ENCODE results near the gene CLDN15. TPM values are rescaled to one million over a fixed set of nuclear protein-coding genes. Genes with fewer than 3 reads are reported as not detected.

Gene CLDN15
- total RNA-seq, 1 experiment from 2014 or later: 6.5 TPM

DNA sequence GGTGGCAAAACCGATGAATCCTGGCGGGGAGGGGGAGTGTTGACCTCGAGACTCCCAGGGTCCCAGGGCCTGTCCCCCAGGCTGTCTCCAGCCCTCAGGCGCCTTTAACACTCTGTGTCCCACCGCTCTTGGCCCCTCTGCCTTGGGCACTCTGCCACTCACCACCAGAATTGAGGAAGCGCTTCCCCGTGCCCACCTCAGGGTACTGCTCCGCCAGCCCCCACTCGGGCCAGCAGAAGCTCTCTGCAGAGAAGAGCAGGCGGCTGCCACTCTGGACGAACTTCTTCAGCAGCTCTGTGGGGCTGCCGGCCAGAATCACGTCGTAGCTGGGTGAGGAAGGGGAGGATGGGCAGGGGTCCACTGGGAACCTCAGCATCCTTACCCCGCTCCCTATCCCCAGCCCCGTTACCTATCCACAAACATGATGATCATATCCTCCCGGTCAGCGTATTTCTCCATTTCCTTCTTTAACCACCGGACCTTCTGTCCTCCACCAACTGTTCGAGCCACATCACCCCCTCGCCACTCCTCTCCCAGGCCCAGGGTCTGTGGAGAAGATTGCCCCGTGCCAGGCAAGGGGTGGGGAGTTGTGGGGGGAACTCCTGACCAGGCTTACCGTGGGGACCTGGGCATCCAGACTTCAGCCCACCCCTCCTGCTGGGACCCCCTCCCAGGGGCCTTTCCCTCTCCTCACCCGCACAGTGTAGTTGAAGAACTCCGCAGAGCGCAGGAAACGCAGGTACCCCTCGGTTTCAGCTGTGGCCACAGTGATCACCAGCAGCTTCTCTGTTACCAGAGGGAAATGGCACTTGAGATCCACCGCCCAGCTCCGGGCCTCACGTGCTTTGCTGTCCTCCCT is 21.4 kb downstream of the CLDN15 start:
- POLR2A ChIA-PET: interaction anchor here (1.1 to 1.6 kb wide), 3 partner anchors 15 to 147 kb away, joined by 3 to 4 read pairs (median 3); partner anchors contain the start of genes COL26A1 and MOGAT3
- no peaks in the 10 kb centered on the region; the same call in 1 of the 2 replicates for H3K36me3 Mint-ChIP-seq
- TF ChIP-seq ATF3 (CRISPR knock-in tag; conservative IDR thresholded peaks at IDR 0.05): no peak
- no peak for TF ChIP-seq USF1 (CRISPR knock-in tag; IDR thresholded peaks at IDR 0.05)
- TF ChIP-seq FOXK1 (CRISPR knock-in tag; IDR thresholded peaks at IDR 0.05): no peak
- no peak for TF ChIP-seq TP53 (CRISPR knock-in tag; IDR thresholded peaks at IDR 0.05)
- TF ChIP-seq, protein P1, sequence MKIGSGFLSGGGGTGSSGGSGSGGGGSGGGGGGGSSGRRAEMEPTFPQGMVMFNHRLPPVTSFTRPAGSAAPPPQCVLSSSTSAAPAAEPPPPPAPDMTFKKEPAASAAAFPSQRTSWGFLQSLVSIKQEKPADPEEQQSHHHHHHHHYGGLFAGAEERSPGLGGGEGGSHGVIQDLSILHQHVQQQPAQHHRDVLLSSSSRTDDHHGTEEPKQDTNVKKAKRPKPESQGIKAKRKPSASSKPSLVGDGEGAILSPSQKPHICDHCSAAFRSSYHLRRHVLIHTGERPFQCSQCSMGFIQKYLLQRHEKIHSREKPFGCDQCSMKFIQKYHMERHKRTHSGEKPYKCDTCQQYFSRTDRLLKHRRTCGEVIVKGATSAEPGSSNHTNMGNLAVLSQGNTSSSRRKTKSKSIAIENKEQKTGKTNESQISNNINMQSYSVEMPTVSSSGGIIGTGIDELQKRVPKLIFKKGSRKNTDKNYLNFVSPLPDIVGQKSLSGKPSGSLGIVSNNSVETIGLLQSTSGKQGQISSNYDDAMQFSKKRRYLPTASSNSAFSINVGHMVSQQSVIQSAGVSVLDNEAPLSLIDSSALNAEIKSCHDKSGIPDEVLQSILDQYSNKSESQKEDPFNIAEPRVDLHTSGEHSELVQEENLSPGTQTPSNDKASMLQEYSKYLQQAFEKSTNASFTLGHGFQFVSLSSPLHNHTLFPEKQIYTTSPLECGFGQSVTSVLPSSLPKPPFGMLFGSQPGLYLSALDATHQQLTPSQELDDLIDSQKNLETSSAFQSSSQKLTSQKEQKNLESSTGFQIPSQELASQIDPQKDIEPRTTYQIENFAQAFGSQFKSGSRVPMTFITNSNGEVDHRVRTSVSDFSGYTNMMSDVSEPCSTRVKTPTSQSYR (CRISPR knock-in tag; IDR thresholded peaks at IDR 0.05): no peak
- no peak for TF ChIP-seq EMX1 (CRISPR knock-in tag; IDR thresholded peaks at IDR 0.05)
- TF ChIP-seq JUN (CRISPR knock-in tag; IDR thresholded peaks at IDR 0.05): no peak
- no peak for TF ChIP-seq ZNF263 (CRISPR knock-in tag; IDR thresholded peaks at IDR 0.05; ENCODE audit: low read depth)
- TF ChIP-seq NR1H2 (CRISPR knock-in tag; IDR thresholded peaks at IDR 0.05): no peak
- TF ChIP-seq PREB (CRISPR knock-in tag; IDR thresholded peaks at IDR 0.05; ENCODE audit: borderline replicate concordance): no peak
- TF ChIP-seq, protein P2, sequence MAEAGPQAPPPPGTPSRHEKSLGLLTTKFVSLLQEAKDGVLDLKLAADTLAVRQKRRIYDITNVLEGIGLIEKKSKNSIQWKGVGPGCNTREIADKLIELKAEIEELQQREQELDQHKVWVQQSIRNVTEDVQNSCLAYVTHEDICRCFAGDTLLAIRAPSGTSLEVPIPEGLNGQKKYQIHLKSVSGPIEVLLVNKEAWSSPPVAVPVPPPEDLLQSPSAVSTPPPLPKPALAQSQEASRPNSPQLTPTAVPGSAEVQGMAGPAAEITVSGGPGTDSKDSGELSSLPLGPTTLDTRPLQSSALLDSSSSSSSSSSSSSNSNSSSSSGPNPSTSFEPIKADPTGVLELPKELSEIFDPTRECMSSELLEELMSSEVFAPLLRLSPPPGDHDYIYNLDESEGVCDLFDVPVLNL (CRISPR knock-in tag; IDR thresholded peaks at IDR 0.05; ENCODE audit: borderline replicate concordance, low read depth): no peak
- no peak for TF ChIP-seq NFYB (CRISPR knock-in tag; conservative IDR thresholded peaks at IDR 0.05; ENCODE audit: low read depth)
- TF ChIP-seq, protein P3, sequence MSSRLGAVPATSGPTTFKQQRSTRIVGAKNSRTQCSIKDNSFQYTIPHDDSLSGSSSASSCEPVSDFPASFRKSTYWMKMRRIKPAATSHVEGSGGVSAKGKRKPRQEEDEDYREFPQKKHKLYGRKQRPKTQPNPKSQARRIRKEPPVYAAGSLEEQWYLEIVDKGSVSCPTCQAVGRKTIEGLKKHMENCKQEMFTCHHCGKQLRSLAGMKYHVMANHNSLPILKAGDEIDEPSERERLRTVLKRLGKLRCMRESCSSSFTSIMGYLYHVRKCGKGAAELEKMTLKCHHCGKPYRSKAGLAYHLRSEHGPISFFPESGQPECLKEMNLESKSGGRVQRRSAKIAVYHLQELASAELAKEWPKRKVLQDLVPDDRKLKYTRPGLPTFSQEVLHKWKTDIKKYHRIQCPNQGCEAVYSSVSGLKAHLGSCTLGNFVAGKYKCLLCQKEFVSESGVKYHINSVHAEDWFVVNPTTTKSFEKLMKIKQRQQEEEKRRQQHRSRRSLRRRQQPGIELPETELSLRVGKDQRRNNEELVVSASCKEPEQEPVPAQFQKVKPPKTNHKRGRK (CRISPR knock-in tag; IDR thresholded peaks at IDR 0.05; ENCODE audit: borderline replicate concordance): no peak
- TF ChIP-seq, protein P4, sequence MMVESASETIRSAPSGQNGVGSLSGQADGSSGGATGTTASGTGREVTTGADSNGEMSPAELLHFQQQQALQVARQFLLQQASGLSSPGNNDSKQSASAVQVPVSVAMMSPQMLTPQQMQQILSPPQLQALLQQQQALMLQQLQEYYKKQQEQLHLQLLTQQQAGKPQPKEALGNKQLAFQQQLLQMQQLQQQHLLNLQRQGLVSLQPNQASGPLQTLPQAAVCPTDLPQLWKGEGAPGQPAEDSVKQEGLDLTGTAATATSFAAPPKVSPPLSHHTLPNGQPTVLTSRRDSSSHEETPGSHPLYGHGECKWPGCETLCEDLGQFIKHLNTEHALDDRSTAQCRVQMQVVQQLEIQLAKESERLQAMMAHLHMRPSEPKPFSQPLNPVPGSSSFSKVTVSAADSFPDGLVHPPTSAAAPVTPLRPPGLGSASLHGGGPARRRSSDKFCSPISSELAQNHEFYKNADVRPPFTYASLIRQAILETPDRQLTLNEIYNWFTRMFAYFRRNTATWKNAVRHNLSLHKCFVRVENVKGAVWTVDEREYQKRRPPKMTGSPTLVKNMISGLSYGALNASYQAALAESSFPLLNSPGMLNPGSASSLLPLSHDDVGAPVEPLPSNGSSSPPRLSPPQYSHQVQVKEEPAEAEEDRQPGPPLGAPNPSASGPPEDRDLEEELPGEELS (CRISPR knock-in tag; IDR thresholded peaks at IDR 0.05): no peak
- TF ChIP-seq, protein P5, sequence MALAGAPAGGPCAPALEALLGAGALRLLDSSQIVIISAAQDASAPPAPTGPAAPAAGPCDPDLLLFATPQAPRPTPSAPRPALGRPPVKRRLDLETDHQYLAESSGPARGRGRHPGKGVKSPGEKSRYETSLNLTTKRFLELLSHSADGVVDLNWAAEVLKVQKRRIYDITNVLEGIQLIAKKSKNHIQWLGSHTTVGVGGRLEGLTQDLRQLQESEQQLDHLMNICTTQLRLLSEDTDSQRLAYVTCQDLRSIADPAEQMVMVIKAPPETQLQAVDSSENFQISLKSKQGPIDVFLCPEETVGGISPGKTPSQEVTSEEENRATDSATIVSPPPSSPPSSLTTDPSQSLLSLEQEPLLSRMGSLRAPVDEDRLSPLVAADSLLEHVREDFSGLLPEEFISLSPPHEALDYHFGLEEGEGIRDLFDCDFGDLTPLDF (CRISPR knock-in tag; IDR thresholded peaks at IDR 0.05): no peak
- TF ChIP-seq IRF2 (CRISPR knock-in tag; IDR thresholded peaks at IDR 0.05; ENCODE audit: borderline replicate concordance, low read depth): no peak
- TF ChIP-seq CREM (CRISPR knock-in tag; IDR thresholded peaks at IDR 0.05): no peak
- no peak for TF ChIP-seq NR2C2 (CRISPR knock-in tag; IDR thresholded peaks at IDR 0.05)
- TF ChIP-seq SOX15 (CRISPR knock-in tag; IDR thresholded peaks at IDR 0.05): no peak
- H3K4me3 Mint-ChIP-seq: peak overlapping the region; percentile 98
- DNase-seq (ENCODE audit: low spot score) (no peak), ATAC-seq (no peak)
- H3K4me1 Mint-ChIP-seq: peaks cover 18% of the 10 kb centered on the region
- no peaks in the 10 kb centered on the region for H3K9me3 Mint-ChIP-seq
- no peaks in the 10 kb centered on the region for H3K27me3 Mint-ChIP-seq (ENCODE audit: low read depth)
- CTCF ChIA-PET: interaction anchor here (0.6 to 3.6 kb wide), 12 partner anchors 10 to 322 kb away, joined by 3 to 64 read pairs (median 20); partner anchors contain the start of genes FIS1 and MOGAT3
- H3K27ac Mint-ChIP-seq: no peak overlapping the region

Measured in WTC11 (cell line).